ENCODE measurements around the gene SGCA.

SGCA gene

GRCh38 chr17:50192144-50192617 lies 26.4 kb downstream of the SGCA start:
- H3K4me1 ChIP-seq (ENCODE audit: low read length), result no peaks in the 10 kb centered on the region
- no peaks in the 10 kb centered on the region for H3K9me3 ChIP-seq (replicated peaks; ENCODE audit: insufficient read depth, low read length)
- DNase-seq, result no peak
- H3K27ac ChIP-seq (ENCODE audit: low read length), result no peak overlapping the region
- TF ChIP-seq EZH2phosphoT487 (IDR thresholded peaks at IDR 0.05; ENCODE audit: low read length) (no peak), EZH2 (optimal IDR thresholded peaks at IDR 0.05; ENCODE audit: low read depth, low read length) (no peak)
- TF ChIP-seq, protein P1, sequence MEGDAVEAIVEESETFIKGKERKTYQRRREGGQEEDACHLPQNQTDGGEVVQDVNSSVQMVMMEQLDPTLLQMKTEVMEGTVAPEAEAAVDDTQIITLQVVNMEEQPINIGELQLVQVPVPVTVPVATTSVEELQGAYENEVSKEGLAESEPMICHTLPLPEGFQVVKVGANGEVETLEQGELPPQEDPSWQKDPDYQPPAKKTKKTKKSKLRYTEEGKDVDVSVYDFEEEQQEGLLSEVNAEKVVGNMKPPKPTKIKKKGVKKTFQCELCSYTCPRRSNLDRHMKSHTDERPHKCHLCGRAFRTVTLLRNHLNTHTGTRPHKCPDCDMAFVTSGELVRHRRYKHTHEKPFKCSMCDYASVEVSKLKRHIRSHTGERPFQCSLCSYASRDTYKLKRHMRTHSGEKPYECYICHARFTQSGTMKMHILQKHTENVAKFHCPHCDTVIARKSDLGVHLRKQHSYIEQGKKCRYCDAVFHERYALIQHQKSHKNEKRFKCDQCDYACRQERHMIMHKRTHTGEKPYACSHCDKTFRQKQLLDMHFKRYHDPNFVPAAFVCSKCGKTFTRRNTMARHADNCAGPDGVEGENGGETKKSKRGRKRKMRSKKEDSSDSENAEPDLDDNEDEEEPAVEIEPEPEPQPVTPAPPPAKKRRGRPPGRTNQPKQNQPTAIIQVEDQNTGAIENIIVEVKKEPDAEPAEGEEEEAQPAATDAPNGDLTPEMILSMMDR (IDR thresholded peaks at IDR 0.05; ENCODE audit: low read length), result no peak
- H2AFZ ChIP-seq (ENCODE audit: low read length), result no peak overlapping the region
- H3K36me3 ChIP-seq (replicated peaks; ENCODE audit: insufficient read depth, low read length), result no peaks in the 10 kb centered on the region
- no peaks in the 10 kb centered on the region for H3K9me2 ChIP-seq (replicated peaks; ENCODE audit: insufficient read depth, low read length)
- H3K4me2 ChIP-seq (ENCODE audit: low read depth, low read length), result no peak overlapping the region
- no peaks in the 10 kb centered on the region for H3F3A ChIP-seq (ENCODE audit: insufficient read depth, low read length)
- H4K20me1 ChIP-seq (ENCODE audit: insufficient read depth, low read length), result no peaks in the 10 kb centered on the region
- H3K4me3 ChIP-seq (ENCODE audit: low read length), result no peak overlapping the region
- no peaks in the 10 kb centered on the region for H3K79me2 ChIP-seq (ENCODE audit: low read length)
- H3K27me3 ChIP-seq (replicated peaks; ENCODE audit: insufficient read depth, low read length), result peaks cover 86% of the 10 kb centered on the region
- no peak overlapping the region for H3K9ac ChIP-seq (ENCODE audit: low read length)

- Histone ChIP-seq H3K27ac (ENCODE audit: low read length) (no peak overlapping the region), H3K9ac (ENCODE audit: low read length) (no peak overlapping the region), H3F3A (ENCODE audit: insufficient read depth, low read length) (no peaks in the 10 kb centered on the region), H4K20me1 (ENCODE audit: insufficient read depth, low read length) (no peaks in the 10 kb centered on the region), H2AFZ (ENCODE audit: low read length) (no peak overlapping the region), H3K4me2 (ENCODE audit: low read depth, low read length) (no peak overlapping the region), H3K27me3 (replicated peaks; ENCODE audit: insufficient read depth, low read length) (peaks cover 86% of the 10 kb centered on the region), H3K4me3 (ENCODE audit: low read length) (no peak overlapping the region), H3K9me3 (replicated peaks; ENCODE audit: insufficient read depth, low read length) (no peaks in the 10 kb centered on the region), H3K9me2 (replicated peaks; ENCODE audit: insufficient read depth, low read length) (no peaks in the 10 kb centered on the region), H3K4me1 (ENCODE audit: low read length) (no peaks in the 10 kb centered on the region), H3K36me3 (replicated peaks; ENCODE audit: insufficient read depth, low read length) (no peaks in the 10 kb centered on the region), H3K79me2 (ENCODE audit: low read length) (no peaks in the 10 kb centered on the region)
- no peak for DNase-seq
- TF ChIP-seq, protein P1 (IDR thresholded peaks at IDR 0.05; ENCODE audit: low read length), result no peak
- TF ChIP-seq EZH2 (optimal IDR thresholded peaks at IDR 0.05; ENCODE audit: low read depth, low read length) (no peak), EZH2phosphoT487 (IDR thresholded peaks at IDR 0.05; ENCODE audit: low read length) (no peak)
Measured at GRCh38 chr17:50192618-50193291, 26.9 kb downstream of the SGCA start.

GRCh38 chr17:50194140-50194933 lies 28.5 kb downstream of the SGCA start:
- no peaks in the 10 kb centered on the region for H3K9me2 ChIP-seq (replicated peaks; ENCODE audit: insufficient read depth, low read length)
- peaks cover 7% of the 10 kb centered on the region; the same call in 1 of the 2 replicates for H3F3A ChIP-seq (ENCODE audit: insufficient read depth, low read length)
- no peak overlapping the region for H3K4me2 ChIP-seq (ENCODE audit: low read depth, low read length)
- H3K27ac ChIP-seq (ENCODE audit: low read length), result no peak overlapping the region
- H3K79me2 ChIP-seq (ENCODE audit: low read length), result no peaks in the 10 kb centered on the region
- H3K4me3 ChIP-seq (ENCODE audit: low read length), result no peak overlapping the region
- no peaks in the 10 kb centered on the region for H4K20me1 ChIP-seq (ENCODE audit: insufficient read depth, low read length)
- H2AFZ ChIP-seq (ENCODE audit: low read length), result no peak overlapping the region
- TF ChIP-seq, protein P1 (IDR thresholded peaks at IDR 0.05; ENCODE audit: low read length), result no peak
- TF ChIP-seq EZH2 (optimal IDR thresholded peaks at IDR 0.05; ENCODE audit: low read depth, low read length) (no peak), EZH2phosphoT487 (IDR thresholded peaks at IDR 0.05; ENCODE audit: low read length) (no peak)
- no peak for DNase-seq
- no peaks in the 10 kb centered on the region for H3K4me1 ChIP-seq (ENCODE audit: low read length)
- no peaks in the 10 kb centered on the region for H3K9me3 ChIP-seq (replicated peaks; ENCODE audit: insufficient read depth, low read length)
- H3K9ac ChIP-seq (ENCODE audit: low read length), result no peak overlapping the region
- no peaks in the 10 kb centered on the region for H3K36me3 ChIP-seq (replicated peaks; ENCODE audit: insufficient read depth, low read length)
- peaks cover 76% of the 10 kb centered on the region for H3K27me3 ChIP-seq (replicated peaks; ENCODE audit: insufficient read depth, low read length)

Measured in MM.1S (cell line).